Heart left ventricle (tissue), 16 donors: Measurements from ENCODE around the gene P2RX3. TPM values are rescaled to one million over a fixed set of nuclear protein-coding genes. Genes with fewer than 3 reads are reported as not detected.

Experiments
- ATAC-seq, 4 donors: fragments of 200-7000 bp; cut with Tn5 transposase; one replicate each; pipeline ENCODE4 v1.9.1; 2020 to 2022; ENCODE audit warnings: moderate library complexity in 4 of 4, mild to moderate bottlenecking in 3 of 4, moderate number of reproducible peaks in 1 of 4
- DNase-seq, 5 donors: peaks; one replicate each; pipeline ENCODE4 v3.0.0-alpha.2; 2020
- H3K27ac ChIP-seq, 12 donors: fragments of 200-600 bp; sonication (generic) in 4 of 12; one replicate each; pipeline versions ENCODE4 v1.5.0 to v1.8.0; 2016 to 2022; ENCODE audit warnings: mild to moderate bottlenecking in 2 of 12
- H3K27me3 ChIP-seq, 9 donors: fragments of 200-600 bp; sonication (generic) in 2 of 9; one replicate each; pipeline versions ENCODE4 v1.5.1 to v1.8.0; 2016 to 2022; ENCODE audit warnings: mild to moderate bottlenecking in 3 of 9
- H3K36me3 ChIP-seq, 9 donors: fragments of 200-600 bp; sonication (generic) in 2 of 9; one replicate each; pipeline versions ENCODE4 v1.5.0 to v1.8.0; 2018 to 2022; ENCODE audit warnings: mild to moderate bottlenecking in 2 of 9
- H3K4me1 ChIP-seq, 12 donors: fragments of 200-600 bp; sonication (generic) in 4 of 12; one replicate each; pipeline versions ENCODE4 v1.5.0 to v1.8.0; 2016 to 2022; ENCODE audit warnings: mild to moderate bottlenecking in 3 of 12
- H3K4me3 ChIP-seq, 12 donors: fragments of 200-600 bp; sonication (generic) in 4 of 12; one replicate each; pipeline versions ENCODE4 v1.5.0 to v1.8.0; 2017 to 2022; ENCODE audit warnings: mild to moderate bottlenecking in 9 of 12, moderate library complexity in 4 of 12
- H3K9me3 ChIP-seq, 12 donors: fragments of 200-600 bp; sonication (generic) in 4 of 12; one replicate each; pipeline versions ENCODE4 v1.5.0 to v1.8.0; 2016 to 2022; ENCODE audit warnings: mild to moderate bottlenecking in 1 of 12
- POLR2A ChIP-seq, 2 donors: fragments of 450-650 bp; IDR thresholded peaks; one replicate each; pipeline ENCODE4 v1.6.1; 2017; ENCODE audit warnings: antibody characterized with exemption in 2 of 2, mild to moderate bottlenecking in 2 of 2, moderate library complexity in 2 of 2
- WGBS, 4 donors: extraction: QIAGEN DNeasy Blood & Tissue Kit in 2 of 4; methylation state at CpG; one replicate each; pipeline versions ENCODE4 v1.1.5 to v1.1.7; 2013 to 2018; 5-methylcytosine and 5-hydroxymethylcytosine counted together
- intact Hi-C, 10 donors: fragments of 100-400 bp; cut with DNase I; formaldehyde crosslinking; loops; one replicate each; pipeline versions ENCODE4 v1.11.1 to v1.14.2; 2022
- polyA plus RNA-seq, 2 donors: library from polyadenylated mRNA; stranded (reverse); fragments of 200-250 nt; gene quantifications; one replicate each; pipeline ENCODE4 v1.2.3, GENCODE V29; 2013
- total RNA-seq, 9 donors: library from RNA; depleted of rRNA in 2 of 9; stranded (reverse); fragments of >200 nt in 2 of 9; fragmentation: NEBNext Ultra II Directional in 3 of 9; extraction: Animal tissue kit (Norgen Biotek cat#: 25700) in 3 of 9; gene quantifications; one replicate each; pipeline versions ENCODE4 v1.1.0 to v1.2.4, GENCODE V29; 2016 to 2023
- TF ChIP-seq, protein P1 (sequence below), 12 donors: fragments of 200-600 bp; sonication (generic) in 4 of 12; IDR thresholded peaks; one replicate each; pipeline versions ENCODE4 v1.5.0 to v1.8.0; 2018 to 2022; ENCODE audit warnings: antibody characterized with exemption in 12 of 12, mild to moderate bottlenecking in 5 of 12
- donor health status: ischemic (EF 13 %, LVEDD 7.1; RV severe dilation, severe dysfunction).
- donor health status: healthy with polysubstance abuse.
- donor health status: DM: no; HTN: yes; CAD: no.
- donor health status: DM: no; HTN: no; CAD: no.
- donor health status: ischemic (EF 25% LVEDD 6.9; RV normal size, moderate dysfunction).
- donor health status: ischemic (EF 25% LVEDD 5.7; RV mildly dilated, moderate dysfunction).
- donor health status: healthy.
- donor health status: DM: yes; HTN: yes; CAD: no.
- donor health status: ischemic (EF 35%, LVEDD 5.7; RV mildly dilated, moderate dysfunction).
- donor health status: nonischemic (EF 11% LVEDD 7.7; RV severe dilation, severe dysfunction).
- donor health status: DM: yes; HTN: yes; CAD: no.
- donor health status: PGD.
- donor health status: ischemic (EF 29% LVEDD 5.4; RV normal size, mild dysfunction).
- donor health status: nonischemic (EF 23%, LVEDD 6.1; RV moderate dilation, normal function).

The P2RX3 gene
- total and polyA plus RNA-seq, 11 donors = 0.35 to 7.1 (median 1.3) TPM

GRCh38 chr11:57310091-57310490 lies 28.1 kb upstream of the P2RX3 start:
- Histone ChIP-seq H3K27ac (peak overlapping the region in 7 of 12 donors; percentile 69 to 88 (median 82)), H3K4me3 (peak overlapping the region in 1 of 12 donors; percentile 60), H3K27me3 (no peaks in the 10 kb centered on the region), H3K9me3 (no peaks in the 10 kb centered on the region), H3K36me3 (peaks cover 0 to 69% (median 36%) of the 10 kb centered on the region in 9 donors), H3K4me1 (peaks cover 0 to 81% (median 69%) of the 10 kb centered on the region in 12 donors)
- WGBS, 4 donors = 76 to 89% (median 81%) methylated on average over 4 to 6 of the region's 6 CpGs
- ATAC-seq = no peak
- intact Hi-C loops = no loop called here
- TF ChIP-seq POLR2A (IDR thresholded peaks at IDR 0.05) = no peak
- TF ChIP-seq, protein P1, sequence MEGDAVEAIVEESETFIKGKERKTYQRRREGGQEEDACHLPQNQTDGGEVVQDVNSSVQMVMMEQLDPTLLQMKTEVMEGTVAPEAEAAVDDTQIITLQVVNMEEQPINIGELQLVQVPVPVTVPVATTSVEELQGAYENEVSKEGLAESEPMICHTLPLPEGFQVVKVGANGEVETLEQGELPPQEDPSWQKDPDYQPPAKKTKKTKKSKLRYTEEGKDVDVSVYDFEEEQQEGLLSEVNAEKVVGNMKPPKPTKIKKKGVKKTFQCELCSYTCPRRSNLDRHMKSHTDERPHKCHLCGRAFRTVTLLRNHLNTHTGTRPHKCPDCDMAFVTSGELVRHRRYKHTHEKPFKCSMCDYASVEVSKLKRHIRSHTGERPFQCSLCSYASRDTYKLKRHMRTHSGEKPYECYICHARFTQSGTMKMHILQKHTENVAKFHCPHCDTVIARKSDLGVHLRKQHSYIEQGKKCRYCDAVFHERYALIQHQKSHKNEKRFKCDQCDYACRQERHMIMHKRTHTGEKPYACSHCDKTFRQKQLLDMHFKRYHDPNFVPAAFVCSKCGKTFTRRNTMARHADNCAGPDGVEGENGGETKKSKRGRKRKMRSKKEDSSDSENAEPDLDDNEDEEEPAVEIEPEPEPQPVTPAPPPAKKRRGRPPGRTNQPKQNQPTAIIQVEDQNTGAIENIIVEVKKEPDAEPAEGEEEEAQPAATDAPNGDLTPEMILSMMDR (IDR thresholded peaks at IDR 0.05) = no peak
- no peak for DNase-seq

GRCh38 chr11:57310630-57311086 lies 27.5 kb upstream of the P2RX3 start:
- H3K4me1 ChIP-seq = peaks cover 0 to 82% (median 71%) of the 10 kb centered on the region in 12 donors

GRCh38 chr11:57311109-57311936 lies 26.8 kb upstream of the P2RX3 start:
- H3K4me3 ChIP-seq = peak overlapping the region; percentile 15 to 67 (median 56)
- peaks cover 0 to 64% (median 37%) of the 10 kb centered on the region in 9 donors for H3K36me3 ChIP-seq
- H3K9me3 ChIP-seq = no peaks in the 10 kb centered on the region
- DNase-seq = peak; percentile 89 to 96 (median 93)
- peak; percentile 89 to 96 (median 96) for ATAC-seq
- TF ChIP-seq POLR2A (IDR thresholded peaks at IDR 0.05) = peak in 1 of 2 donors; percentile 75
- TF ChIP-seq, protein P1 (IDR thresholded peaks at IDR 0.05) = no peak
- WGBS, 4 donors = 1 to 4% (median 1%) methylated on average over 14 to 31 of the region's 31 CpGs
- peak overlapping the region in 11 of 12 donors; percentile 69 to 88 (median 82) for H3K27ac ChIP-seq
- intact Hi-C loops = no loop called here
- peaks cover 0 to 82% (median 72%) of the 10 kb centered on the region in 12 donors for H3K4me1 ChIP-seq
- H3K27me3 ChIP-seq = no peaks in the 10 kb centered on the region

More at GRCh38 chr11:57310630-57311086, 27.5 kb upstream of the P2RX3 start:
- no peak for DNase-seq
- no peak for TF ChIP-seq POLR2A (IDR thresholded peaks at IDR 0.05)
- TF ChIP-seq, protein P1 (IDR thresholded peaks at IDR 0.05) = no peak
- no peak for ATAC-seq
- Histone ChIP-seq H3K27ac (peak overlapping the region in 11 of 12 donors; percentile 69 to 88 (median 82)), H3K36me3 (peaks cover 0 to 66% (median 36%) of the 10 kb centered on the region in 9 donors), H3K27me3 (no peaks in the 10 kb centered on the region), H3K9me3 (no peaks in the 10 kb centered on the region), H3K4me3 (peak overlapping the region; percentile 15 to 67 (median 56))
- 35 to 58% (median 48%) methylated on average over 6 of the region's 6 CpGs for WGBS, 4 donors
- intact Hi-C loops = no loop called here

- H3K27ac ChIP-seq = peak overlapping the region in 10 of 12 donors; percentile 33 to 88 (median 82)
- no peak overlapping the region for H3K4me3 ChIP-seq
- H3K9me3 ChIP-seq = no peaks in the 10 kb centered on the region
- TF ChIP-seq POLR2A (IDR thresholded peaks at IDR 0.05) = no peak
- TF ChIP-seq, protein P1 (IDR thresholded peaks at IDR 0.05) = no peak
- WGBS, 4 donors = 90 to 92% (median 90%) methylated on average over 9 to 10 of the region's 10 CpGs
- intact Hi-C loops = no loop called here
- DNase-seq (no peak), ATAC-seq (no peak)
- peaks cover 0 to 85% (median 76%) of the 10 kb centered on the region in 12 donors for H3K4me1 ChIP-seq
- H3K27me3 ChIP-seq = no peaks in the 10 kb centered on the region
- H3K36me3 ChIP-seq = peaks cover 0 to 74% (median 49%) of the 10 kb centered on the region in 9 donors
Observed at GRCh38 chr11:57312511-57313021, 25.6 kb upstream of the P2RX3 start.
